Stimulated activated CD4-positive, alpha-beta T cell treated with anti-CD3 and anti-CD28 coated beads, Interleukin-1b, Interleukin-23, amount 100 ng/mL, for 24 hours (primary cell): ENCODE results near the gene TFPT.
A peak's percentile ranks its signal among the peaks of the same experiment; 100 is the strongest.

ENCODE experiments used
- DNase-seq, 4 experiments: peaks; one replicate each; pipeline ENCODE4 v3.0.0-alpha.2; 2020; ENCODE audit warnings: low read depth in 4 of 4, low spot score in 1 of 4

The TFPT gene

GRCh38 chr19:54149021-54149812 is 33.8 kb upstream of the TFPT start:
- no peak for DNase-seq

DNA sequence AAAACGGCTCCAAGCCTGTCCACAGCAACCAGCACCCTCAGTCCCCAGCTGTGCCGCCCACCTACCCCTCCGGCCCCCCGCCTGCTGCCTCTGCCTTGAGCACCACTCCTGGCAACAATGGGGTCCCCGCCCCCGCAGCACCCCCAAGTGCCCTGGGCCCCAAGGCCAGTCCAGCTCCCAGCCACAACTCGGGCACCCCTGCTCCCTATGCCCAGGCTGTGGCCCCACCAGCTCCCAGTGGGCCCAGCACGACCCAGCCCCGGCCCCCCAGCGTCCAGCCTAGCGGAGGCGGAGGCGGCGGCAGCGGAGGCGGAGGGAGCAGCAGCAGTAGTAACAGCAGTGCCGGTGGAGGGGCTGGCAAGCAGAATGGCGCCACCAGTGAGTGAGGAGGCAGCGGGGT is 32.7 kb upstream of the TFPT start:
- no peak for DNase-seq

DNA sequence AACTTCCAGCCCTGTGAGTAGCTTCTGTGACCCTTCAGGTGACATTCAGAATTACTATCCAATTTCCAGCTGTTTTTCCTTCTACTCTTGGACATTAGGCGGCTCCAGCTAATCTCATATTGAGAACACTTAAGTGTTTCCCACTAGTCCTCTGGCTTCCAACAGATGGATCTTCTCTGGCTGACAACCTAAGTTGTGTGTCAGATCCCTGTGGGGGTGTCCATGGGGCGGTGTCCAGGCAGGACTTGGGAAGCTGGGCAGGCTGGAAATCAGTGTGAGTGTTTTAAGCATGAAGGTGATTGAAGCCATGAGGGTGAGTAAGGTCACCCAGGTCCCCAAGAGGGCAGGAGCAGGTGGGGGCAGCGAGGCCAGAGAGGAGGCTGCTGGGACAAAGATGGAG is 32.2 kb upstream of the TFPT start:
- DNase-seq: no peak

DNA sequence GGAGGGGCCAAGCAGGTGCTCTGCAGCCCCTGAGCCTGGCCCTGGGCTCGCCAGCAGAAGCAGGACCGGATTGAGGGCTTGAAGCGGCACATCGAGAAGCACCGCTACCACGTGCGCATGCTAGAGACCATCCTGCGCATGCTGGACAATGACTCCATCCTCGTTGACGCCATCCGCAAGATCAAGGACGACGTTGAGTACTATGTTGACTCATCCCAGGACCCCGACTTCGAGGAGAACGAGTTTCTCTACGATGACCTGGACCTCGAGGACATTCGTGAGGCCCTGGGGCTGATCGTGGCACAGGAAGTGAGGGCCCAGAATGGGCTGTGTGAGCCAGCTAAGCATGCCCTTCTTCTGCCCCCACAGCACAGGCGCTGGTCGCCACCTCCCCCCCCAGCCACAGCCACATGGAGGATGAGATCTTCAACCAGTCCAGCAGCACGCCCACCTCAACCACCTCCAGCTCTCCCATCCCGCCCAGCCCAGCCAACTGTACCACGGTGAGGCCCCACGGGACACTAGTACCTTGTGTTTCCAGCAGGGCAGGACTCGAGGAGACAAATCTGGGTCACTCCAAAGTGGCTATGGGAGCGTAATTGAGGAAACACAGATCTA is 30.2 kb upstream of the TFPT start:
- DNase-seq: no peak

GRCh38 chr19:54142166-54142780 is 26.8 kb upstream of the TFPT start:
- DNase-seq: no peak

- no peak for DNase-seq
Measured at GRCh38 chr19:54141356-54141755, 25.9 kb upstream of the TFPT start.

DNA sequence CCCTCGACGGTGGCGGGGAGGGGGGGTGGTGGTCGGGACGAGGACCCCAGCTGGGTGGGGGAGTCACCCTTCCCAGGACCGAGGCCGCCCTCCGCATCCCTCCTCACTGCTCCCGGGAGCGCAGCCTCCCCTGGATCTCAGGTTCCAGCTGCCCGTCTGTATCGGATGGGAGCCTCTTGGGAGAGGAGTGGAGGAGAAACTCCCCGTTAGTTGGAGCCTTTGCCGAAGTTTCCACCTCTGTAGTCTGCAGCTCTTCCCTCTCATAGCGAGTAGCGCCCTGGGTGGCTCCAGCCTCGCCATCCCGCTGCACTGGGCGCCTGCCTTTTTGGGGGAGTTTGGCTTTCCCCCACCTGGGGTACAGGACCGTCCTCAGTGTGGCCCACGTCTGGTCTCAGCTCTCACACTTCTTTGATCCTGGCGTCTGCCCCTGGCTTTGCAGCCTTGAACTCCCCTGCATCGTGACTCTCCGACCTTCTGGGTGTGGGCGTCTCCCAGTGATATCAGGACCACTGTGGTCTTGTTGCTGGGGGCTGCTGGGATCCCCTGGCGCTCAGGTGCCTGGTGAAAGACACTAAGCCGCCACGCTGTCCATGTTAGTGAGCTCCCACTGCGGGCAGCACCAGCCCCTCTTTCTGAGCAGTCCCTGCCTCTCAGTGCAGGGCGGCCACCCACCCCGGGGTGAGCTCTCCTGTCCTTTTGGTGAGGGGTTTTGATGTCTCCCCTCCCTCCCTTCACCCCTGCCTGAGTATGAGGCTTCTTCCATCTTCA is 23.2 kb upstream of the TFPT start:
- no peak for DNase-seq

GRCh38 chr19:54137699-54138488 is 22.4 kb upstream of the TFPT start, which contains the start of gene CNOT3:
Gene CNOT3 (plus strand): TSS chr19:54137762. CDS start chr19:54142979, 5,217 bp downstream.
- no peak for DNase-seq

- DNase-seq: peak; percentile 92 to 97 (median 96)
Measured at GRCh38 chr19:54136864-54137698, 21.6 kb upstream of the TFPT start.

- DNase-seq: no peak
Measured at GRCh38 chr19:54136086-54136863, 20.8 kb upstream of the TFPT start.

- DNase-seq: no peak
Measured at GRCh38 chr19:54133957-54134590, 18.6 kb upstream of the TFPT start.

GRCh38 chr19:54133312-54133956 is 18.0 kb upstream of the TFPT start:
- no peak for DNase-seq

GRCh38 chr19:54129617-54129996 is 14.2 kb upstream of the TFPT start:
- no peak for DNase-seq

DNA sequence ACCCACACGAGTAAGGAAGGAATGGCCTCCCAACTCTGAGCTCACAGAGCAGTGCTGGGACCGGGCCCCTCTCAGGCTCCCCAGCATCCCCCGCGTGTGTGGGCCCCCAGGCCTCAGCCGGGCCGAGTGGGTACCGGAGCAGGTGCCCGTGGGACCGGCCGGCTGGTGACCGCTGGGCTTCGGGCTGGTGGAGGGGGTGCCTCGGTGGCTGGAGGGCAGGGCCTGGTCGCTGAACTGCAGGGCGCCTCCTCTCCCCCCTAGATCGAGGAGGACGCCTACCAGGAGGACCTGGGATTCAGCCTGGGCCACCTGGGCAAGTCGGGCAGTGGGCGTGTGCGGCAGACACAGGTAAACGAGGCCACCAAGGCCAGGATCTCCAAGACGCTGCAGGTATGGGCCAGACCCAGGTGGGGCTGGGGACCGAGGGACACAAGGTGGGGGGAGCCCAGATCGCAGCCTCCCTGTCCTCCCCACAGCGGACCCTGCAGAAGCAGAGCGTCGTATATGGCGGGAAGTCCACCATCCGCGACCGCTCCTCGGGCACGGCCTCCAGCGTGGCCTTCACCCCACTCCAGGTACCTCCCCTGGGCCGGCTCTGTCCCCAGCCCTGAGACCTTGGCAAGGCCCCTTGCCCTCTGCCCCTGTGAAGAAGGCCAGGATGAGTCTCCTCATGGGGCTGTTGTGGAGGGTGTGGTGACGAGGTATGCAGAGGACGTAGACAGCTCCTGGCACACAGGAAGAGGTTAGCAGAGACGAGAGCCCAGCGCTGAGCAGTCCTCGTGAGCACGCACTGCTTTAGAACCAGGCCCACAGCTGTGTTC is 13.5 kb upstream of the TFPT start:
- DNase-seq: no peak

GRCh38 chr19:54128441-54128725 is 12.9 kb upstream of the TFPT start:
- no peak for DNase-seq

- no peak for DNase-seq
Measured at GRCh38 chr19:54127688-54128440, 12.4 kb upstream of the TFPT start.

DNA sequence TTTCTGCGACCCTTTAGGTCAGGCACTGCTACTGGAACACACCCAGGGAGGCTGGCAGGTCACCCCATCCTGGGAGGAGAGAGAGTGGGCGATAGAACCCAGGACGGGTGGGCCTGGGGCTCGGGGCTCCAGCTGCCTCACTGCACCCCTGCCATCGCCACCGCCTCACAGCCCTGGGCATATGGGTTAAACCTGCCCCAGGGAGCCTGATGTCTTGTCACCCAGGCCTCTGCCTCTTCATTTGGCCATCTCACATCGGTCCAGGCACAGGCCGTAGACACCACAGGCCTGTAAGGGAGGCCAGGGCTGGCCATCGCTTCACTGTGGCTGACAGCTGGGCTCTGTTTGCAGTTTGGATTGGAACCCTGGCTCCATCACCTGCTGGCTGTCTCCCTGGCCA is 10.3 kb upstream of the TFPT start:
- DNase-seq: no peak
